Activated CD4-positive, CD25-positive, alpha-beta regulatory T cell treated with anti-CD3 and anti-CD28 coated beads, Interleukin-2, amount 50 U/mL, for 24 hours (primary cell): ENCODE data around the gene PTPRD.

Experiments
- ATAC-seq, 2 donors: fragments of 150-1000 bp; cut with Tn5 transposase; one replicate each; pipeline ENCODE4 v1.10.0; 2021; ENCODE audit warnings: mild to moderate bottlenecking in 1 of 2, moderate library complexity in 1 of 2

PTPRD gene

DNA sequence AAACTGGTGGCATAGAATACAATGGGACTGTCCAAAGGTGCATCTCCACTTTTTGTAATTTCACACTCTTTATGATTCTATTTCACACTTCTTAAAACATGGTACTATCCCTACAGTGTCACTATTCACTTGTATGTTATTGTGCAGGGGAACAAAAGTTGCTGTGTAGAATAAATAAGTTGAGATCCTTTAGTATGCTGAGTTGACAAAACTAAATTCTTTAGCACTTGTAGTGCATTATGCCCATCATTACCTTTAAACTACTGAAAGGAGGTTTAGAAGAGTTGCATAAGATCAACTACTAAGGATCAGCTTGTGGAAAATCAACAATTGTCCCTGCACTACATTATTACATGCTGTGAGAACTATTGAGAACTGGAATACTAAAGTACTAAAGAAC, 1380.9 kb downstream of the PTPRD start:
- no peak for ATAC-seq

DNA sequence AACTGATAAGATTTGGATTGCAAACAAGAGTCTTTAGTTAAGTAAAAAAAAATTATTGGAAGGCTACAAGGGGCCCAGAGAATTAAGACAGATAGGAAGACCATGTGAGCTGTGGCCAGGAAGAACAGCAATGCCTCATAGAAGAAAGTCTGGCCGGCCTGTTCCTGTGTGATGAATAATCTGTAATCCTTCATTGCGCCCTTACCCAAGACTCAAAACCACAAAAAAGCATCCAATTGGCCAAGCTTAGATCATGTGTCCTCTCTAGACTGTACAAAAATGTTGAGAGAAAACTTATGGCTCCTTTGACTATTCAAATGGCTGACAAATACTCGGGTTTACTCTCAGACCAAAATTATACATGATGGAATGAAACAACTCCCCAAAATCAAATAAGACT, 1383.5 kb downstream of the PTPRD start:
- no peak for ATAC-seq

DNA sequence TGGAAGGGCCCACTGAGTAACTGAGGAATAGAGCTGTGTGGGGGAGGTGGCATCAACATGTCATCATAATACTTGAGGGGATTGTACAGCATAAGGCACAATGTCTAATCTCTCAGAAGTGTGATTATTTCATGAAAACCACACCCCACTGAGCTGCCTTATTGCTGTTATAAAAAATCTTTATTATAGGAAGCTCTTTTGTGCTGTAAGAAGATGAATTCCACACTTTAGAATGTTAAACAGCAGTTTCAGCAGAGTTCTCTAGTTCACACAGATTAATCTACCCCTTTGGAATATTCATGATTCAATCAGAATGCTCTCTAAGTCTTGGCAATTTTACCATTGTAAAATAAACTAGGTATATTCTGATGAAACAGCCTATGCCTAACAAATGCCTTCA, 1389.6 kb downstream of the PTPRD start:
- ATAC-seq: no peak

DNA sequence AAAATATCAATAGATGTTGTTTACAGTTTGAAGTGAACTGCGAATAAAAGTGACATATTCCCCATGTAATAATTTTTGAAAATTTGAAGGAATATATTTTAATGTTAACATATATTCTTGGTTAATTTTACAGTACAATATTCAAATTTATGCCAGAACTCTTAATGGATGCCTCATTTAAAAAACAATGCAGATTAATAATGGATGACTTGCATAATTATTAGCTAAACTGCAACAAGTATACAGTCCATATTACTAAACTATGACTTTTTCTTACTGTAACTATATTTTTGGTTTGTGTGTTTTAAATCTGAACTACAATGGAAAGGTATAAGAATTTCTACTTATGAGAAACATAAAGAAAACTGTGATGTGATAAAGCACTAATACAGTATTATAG, 1390.1 kb downstream of the PTPRD start:
- ATAC-seq: no peak

DNA sequence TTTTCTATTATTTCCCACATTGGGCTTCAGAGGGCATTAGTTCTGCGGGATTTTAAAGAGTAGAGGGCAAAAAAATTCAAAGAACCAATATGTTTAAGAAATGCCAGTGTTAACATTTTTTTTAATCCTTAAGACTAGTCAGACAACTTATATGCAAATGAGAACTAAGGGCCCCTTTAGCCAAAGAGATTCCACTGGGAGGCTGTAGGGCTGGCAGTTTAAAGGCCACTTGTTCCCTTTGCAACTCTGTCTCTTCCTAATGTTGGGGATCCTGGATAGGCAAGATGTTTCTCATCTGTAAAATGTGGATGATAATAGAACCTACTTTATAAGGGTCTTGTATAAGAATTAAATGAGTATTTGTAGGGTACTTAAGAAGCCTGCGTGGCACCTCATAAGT, 1395.9 kb downstream of the PTPRD start:
- no peak for ATAC-seq

DNA sequence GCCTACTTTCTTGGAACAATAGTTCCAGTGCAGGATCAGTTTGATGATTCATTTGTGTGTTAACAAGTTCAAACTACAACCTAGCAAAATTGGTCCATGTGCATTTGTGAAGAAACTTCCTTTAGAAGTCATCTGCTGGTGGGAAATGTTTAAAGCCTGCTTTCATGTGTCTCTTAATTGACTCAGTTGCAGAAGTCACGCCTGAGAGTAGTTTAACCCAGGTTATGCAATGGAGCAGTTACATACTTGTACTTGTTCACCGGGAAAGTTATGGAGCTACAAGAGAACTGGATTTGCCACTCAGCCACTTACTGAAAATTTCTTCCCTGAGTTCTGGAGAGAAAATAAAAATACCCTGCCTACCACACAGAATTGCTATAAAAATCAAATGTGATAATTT, 1397.8 kb downstream of the PTPRD start:
- ATAC-seq: no peak

DNA sequence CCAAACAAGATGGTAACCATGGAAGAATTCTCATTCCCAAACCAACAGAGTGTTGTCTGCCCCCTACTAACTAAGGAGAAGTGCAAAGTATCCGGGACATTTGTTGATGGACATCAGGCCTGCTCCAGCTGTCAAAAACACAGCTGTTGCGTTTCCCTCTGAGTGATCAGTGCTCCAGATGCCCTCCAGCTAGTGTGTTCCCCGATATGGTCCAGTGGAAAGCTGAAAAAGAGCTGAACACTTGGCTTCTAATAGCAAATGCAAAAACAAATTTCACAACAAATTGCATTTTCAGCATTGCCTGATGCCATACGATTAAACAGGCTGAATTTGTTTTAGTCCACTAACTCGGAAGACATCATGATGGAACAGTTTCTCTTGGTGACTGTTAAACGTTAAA, 1398.7 kb downstream of the PTPRD start:
- no peak for ATAC-seq

DNA sequence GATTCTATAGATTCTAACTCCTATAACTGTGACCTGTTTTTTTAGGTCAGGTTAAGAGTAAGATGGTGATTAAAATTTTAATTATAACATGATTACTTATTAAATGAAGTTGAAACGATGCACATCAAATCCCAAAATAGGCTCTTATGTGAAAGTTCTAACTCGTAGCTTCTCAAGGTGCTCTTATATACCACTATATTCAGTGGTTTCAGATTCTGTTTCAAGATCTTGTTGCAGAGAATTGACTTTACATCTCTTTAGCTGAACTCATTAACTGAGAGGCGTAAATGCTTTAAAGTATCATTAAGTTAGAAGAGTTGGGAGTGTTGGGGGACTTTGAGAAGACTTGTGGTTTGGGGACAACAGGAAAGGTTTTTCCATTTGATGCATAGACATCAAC, 1399.8 kb downstream of the PTPRD start:
- no peak for ATAC-seq

DNA sequence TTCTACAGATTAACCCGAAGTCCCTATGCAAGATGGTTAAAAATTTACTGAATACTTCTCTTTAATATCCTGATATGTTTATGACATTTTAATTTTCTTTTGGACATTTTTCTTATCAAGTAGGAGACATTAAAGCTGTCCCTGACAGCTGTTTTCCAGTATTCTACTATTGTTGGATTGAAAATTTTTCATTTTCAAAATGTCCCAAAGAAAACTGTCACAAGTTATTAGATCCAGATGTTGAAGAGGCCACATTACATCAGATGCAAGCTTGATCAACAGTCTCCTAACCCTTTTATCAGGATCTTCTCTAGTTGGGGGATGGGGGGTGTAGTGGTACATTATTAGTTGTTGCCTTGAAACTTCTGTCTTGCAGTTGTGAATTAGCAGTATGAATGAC, 1410.5 kb downstream of the PTPRD start:
- ATAC-seq: no peak

DNA sequence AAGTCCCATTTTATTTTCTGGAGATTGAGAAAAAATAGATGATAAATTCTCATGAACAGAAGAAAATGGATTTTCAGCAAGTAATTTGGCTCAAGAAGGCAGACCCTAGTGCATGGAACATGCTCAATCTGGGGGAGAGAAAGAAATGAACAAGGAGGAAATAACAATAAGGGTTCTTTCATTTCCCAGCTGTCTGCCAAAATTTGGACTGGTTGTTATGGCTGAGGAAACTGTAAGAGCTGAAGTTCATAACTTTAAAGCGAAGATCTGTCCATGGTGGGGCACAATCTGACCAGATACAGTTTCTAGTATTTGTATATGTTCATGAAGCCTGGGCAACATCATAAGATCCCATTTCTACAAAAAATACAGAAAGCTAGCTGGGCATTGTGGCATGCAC, 1426.7 kb downstream of the PTPRD start:
- ATAC-seq: no peak

DNA sequence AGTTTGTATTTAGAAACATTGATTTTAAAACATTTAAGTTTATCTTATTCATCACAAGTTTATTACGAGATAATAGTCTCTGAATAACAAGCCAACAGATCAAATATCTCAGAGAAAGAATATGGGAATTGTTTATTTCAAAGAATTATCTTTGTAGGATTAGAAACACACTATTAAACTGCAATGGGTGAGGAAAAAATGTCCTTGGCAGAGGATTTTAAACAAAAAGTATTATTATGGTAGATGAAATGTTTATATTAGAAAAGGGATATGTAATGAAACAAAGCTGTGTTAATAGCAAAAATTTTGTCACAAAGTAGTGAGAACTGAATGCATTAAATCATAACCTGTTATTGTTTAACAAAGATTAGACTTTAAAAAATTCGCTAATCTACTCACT, 1430.4 kb downstream of the PTPRD start:
- ATAC-seq: no peak

DNA sequence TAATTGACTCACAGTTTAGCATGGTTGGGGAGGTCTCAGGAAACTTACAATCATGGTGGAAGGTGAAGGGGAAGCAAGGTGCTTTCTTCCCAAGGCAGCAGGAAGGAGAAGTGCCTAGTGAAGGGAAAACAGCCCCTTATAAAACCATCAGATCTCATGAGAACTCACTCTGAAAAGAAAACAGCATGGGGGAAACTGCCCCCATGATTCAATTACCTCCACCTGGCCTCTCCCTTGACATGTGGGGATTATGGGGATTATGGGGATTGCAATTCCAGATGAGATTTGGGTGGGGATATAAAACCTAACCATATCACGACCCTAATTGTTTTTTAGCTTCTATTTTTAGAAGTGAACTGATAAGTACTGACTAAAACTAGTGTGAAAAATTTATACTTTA, 1435.7 kb downstream of the PTPRD start:
- ATAC-seq: no peak

DNA sequence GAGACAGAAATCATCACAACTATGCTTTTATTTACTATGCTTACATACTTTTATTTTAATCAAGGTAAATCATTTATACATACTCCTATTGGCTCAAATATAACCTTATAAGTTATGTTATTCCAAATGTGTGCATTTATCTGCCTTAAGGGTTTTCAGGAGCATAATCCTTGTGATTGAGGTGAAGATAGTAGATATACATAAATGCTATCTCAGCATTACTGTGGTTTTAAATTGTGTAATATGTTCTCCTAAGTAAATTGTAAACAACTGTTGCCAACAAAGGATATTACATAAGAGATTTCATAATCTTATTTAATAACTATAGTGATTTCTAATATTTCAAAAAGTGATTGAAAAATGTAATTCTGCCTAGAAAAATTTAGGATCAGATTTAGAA, 1438.4 kb downstream of the PTPRD start:
- no peak for ATAC-seq

DNA sequence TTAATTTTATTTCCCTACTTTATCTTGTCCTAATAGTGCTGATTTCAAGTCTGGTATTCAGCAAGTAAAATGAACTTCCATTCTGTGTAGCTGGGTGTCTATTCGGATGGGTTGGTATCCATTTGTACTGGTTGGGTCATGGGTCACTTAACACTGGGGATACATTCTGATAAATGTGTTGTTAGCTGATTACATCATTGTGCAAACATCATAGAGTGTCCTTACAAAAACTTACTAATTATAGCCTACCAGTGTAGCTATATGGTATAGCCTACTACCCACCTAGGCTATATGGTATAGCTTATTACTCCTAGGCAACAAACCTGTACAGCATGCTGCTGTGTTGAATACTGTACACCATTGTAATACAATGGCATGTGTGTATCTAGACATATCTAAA, 1439.5 kb downstream of the PTPRD start:
- ATAC-seq: no peak

DNA sequence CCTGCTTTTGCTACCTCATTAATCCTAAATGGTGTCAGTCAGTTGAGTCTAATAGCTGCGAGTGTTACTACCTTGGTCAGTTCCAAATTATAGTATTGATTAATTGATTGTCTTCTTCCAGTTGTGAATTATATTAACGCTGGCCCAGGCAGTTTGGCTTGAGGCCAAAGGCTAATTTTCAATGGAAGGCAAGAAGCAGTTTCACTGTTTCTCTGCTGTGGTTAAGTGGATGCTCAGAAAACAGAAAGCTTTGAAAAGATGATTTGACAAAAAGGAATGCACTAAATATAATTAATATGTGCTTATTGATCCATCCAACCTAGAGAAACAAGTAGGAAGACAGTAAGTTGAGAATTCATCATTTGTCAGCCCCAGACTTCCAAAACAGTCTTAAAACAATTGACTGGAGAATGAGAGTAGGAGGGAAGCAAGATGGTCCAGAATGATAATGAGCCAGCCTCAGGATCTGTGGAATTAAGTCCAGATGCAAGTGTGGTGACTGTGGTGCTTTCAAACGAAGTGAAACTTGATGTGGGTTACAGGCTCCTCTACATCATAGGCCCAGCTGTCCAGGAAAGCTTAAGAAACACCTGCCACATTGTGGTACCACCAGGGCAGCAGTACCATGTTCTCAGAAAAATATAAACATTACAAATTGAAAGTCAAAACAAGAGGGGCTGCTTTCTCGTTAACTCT, 1442.2 kb downstream of the PTPRD start:
- ATAC-seq: no peak

DNA sequence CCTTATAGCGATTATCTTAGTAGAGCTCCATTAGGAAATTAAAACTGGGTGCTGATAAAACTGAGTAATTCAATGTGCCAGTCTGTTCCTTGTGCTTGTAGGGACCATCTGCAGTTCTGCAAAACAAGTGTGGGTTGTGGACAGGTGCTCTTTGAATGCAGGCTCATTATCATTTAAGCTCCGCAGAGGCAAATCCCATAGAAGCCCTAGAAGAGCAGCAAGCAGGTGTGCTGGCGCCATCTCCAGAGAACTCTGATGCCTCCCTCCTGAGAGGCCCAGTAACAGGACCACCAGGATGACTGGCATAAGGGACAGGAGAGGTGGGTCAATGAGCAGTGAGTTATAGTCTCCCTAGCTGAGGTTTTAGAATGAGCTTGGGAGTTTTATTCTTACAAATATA, 1470.8 kb downstream of the PTPRD start:
- ATAC-seq: no peak

DNA sequence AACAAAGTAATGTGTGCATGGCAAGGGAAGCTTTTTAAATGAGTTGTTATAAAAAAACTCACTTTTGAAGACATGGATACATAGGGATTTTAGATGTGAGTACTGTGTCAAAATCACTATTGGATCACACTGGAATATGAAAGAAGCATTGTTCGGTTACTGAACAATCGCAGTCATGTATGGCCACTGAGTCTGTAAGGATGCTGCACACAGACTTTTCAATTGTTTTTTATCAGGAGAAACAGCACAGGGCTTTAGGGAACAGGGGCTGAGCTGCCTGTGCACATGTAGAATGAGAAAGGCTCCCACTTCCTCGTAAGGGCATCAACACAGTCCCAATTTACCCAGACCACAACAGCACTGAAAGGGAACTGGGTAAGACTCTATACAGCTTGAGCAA, 1479.3 kb downstream of the PTPRD start:
- ATAC-seq: no peak

DNA sequence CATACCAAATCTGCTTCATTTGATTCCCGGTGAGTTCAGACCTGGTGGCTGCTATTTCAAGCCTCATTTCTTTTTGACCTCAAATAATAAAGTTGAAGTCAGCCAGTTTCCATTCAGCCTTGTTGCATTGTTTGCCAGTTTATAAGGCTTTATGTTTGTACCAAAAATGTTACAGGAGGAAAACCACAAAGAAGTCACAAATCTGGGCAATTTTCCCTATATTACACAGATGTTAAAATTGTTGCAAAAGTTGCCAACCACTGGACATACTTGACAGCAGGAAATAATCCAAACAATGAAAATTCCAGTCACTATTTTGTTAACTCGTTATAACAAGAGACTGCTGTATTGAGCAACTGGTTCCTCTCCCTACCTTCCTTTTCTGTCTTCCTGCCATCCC, 1488.2 kb downstream of the PTPRD start:
- ATAC-seq: no peak

DNA sequence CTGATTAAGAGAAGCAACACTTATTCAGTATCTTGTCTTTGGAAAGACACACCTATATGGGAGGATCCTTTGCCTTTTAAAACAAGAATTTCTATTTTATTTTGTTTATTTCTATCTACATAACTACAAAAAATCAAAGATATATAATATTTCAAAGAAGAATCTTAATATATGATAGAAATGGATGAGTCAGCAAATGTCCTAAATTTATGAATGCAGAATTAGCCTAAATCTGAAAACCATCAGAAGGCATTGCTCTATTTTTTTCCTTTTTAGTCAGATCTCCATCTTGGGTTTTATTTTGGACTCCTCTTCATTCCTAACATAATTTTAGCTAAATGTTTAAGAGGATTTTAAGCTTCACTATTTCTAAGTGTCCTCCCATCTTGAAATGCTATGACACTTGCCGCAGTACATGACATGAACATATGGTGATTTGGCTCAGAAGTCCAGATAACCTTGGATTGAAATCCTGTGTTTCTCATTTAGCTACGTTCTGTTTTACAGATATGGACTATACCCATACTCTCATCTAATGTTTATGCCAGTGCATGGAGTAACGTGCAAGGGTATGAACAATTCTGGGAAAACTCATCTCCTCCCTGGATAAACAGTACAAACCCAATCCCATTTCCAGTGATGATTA, 1490.4 kb downstream of the PTPRD start:
- no peak for ATAC-seq

DNA sequence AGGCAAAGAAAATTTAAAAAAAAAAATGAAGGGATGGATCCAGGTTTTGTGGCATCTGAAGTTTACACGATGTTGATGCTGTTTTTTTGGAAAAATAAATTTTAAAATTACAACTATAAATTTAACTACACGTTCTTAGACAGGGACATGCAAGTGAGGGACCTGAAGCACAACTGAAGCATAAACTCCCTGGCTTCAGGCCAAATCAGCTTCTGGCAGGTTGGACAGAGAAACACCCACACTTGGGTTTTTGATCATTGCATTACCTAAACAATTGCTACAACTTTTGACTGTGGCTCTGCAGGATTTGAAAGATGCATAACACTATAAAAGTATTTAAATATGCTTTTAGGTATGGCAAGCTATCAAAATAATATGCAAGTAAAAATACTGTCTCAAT, 1494.9 kb downstream of the PTPRD start:
- no peak for ATAC-seq

DNA sequence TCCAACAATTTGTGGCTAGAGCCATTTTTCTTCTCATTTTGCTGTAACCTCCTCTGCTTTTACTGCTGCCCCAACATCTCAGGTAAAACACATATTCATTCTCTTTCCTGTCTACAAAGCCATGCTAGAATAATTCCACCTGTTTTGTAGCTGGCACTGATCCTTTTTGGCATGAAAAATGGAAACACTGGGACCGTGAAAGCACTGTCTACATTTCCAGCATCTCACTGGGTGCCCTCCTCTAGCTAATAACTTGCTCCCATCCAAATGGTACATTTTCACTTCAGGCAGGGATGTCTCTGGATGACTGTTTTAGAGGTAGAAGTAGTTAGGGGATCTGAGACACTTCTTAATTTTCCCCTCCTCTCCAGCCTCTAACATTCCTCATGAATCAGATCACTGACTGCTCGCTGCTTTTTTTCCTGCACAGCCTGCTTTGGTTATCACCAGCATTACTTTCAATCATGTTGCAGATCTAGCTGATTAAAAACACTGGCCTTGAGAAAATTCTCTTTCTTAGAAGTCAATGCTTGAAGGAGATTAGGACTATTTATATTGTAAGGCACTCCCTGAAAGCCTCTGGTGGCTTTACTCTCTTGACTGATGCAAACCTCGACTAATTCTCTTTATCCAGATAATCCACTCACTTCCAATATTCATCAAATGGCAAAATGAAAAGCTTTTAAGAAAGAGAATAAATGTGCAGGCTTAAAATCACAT, 1500.6 kb downstream of the PTPRD start:
- ATAC-seq: no peak

DNA sequence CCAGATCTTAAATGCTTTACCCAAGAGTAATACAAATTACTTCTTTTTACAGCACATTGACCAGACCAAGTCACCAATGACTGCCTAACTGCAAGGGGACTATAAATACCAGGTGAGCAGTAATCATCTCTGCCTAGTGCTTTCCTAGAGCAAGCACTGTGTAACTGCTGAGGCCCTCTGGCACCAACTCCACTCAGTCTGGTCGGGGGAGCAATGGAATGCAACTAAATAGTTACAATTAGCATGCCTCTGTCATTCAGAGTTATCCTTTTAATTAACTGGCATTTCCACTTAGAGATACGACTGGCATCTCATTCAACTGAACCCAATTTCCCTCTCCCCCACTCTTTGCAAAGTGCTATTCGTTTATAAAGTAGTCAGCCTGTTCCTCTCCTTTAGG, 1504.2 kb downstream of the PTPRD start:
- ATAC-seq: no peak

DNA sequence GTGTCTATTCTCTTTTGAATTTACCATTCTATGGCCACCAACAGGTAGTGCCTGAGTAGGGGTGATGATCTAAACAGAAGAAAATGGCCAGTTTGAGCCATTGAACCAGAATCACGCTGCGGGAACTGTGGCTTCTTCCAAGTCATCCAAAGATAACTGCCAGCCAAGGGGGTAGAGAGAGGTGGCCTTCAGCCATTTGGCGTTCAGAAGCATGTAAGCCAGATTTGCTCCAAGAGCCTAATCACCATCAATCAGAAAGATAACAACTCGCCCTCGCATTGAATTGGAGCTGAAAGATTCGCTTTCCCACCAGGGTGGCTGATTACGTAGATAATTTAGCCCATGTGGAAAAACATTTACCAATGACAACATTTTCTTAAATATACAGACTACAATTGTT, 1510.5 kb downstream of the PTPRD start:
- no peak for ATAC-seq

DNA sequence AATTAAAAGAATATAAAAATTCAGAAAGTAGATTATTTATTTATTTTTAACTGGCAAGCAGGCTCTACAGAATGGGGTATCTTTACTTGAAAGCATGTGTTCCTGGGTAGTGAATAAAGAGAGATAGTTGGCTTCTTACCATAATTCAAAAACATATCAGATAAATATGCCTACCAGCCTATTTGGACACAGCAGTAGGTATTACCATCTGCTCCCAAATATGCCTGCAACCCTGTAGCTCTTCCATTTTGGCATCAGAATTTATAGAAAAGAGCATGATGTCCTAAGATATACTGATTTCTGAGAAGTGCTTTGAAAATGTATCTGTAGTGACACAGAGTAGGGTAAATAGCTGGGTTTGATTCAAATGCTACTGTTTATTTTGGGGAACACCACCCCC, 1512.7 kb downstream of the PTPRD start:
- ATAC-seq: no peak
